DMS153 treated with DMSO at 0.1 percent for 48 hours (cell line): Measurements from ENCODE around the gene SLC38A10.

Experiments used
- DNase-seq: peaks from one replicate; lab custom pipeline; 2025; ENCODE audit not compliant: unreplicated experiment; lab: John Stamatoyannopoulos, UW

Gene SLC38A10

GRCh38 chr17:81244358-81245023 lies 50.6 kb downstream of the SLC38A10 start:
- no peak for DNase-seq

GRCh38 chr17:81243333-81243664 lies 51.8 kb downstream of the SLC38A10 start:
- no peak for DNase-seq

DNA sequence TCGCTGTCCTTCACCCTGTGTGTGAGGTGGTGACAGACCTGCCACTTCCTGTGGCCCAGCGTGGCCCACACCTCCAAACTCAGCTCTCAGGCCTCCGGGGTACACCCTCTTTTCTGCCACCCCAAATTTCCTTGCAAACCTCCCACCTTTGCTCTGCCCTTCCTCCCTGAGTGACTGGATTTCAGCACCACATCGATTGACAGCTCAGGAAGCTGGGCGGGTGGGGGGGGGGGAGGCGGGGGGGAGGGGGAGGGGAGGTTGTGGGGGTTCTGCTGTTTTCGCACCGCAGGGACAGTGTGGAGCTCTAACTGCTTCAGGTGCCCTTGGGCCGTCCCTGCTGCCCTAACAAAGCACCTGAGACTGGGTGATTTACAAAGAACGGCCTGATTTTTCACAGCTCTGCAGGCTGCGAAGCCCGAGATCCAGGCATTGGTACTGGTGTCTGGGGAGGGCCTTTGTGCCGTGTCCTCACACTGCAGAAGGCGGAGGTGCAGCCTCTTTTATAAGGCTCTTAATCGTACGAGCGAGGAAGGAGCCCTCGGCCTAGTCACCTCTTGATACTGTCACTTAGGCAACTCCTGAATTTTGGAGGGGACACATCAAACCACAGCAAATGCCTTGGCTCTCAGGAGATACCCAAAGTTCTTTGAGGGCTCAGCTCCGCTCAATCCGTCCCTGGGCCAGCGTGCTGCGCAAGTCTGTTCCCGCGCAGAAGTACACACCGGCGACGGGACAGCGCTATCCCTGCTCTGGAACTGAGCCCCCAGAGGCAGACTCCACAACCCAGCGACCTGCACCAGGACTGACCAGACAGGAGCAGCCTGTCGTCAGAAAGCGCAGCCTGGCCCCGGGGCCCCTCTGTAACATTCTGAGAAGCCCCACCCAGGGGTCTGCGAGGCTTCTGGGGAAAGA lies 52.4 kb downstream of the SLC38A10 start:
- DNase-seq: no peak

DNA sequence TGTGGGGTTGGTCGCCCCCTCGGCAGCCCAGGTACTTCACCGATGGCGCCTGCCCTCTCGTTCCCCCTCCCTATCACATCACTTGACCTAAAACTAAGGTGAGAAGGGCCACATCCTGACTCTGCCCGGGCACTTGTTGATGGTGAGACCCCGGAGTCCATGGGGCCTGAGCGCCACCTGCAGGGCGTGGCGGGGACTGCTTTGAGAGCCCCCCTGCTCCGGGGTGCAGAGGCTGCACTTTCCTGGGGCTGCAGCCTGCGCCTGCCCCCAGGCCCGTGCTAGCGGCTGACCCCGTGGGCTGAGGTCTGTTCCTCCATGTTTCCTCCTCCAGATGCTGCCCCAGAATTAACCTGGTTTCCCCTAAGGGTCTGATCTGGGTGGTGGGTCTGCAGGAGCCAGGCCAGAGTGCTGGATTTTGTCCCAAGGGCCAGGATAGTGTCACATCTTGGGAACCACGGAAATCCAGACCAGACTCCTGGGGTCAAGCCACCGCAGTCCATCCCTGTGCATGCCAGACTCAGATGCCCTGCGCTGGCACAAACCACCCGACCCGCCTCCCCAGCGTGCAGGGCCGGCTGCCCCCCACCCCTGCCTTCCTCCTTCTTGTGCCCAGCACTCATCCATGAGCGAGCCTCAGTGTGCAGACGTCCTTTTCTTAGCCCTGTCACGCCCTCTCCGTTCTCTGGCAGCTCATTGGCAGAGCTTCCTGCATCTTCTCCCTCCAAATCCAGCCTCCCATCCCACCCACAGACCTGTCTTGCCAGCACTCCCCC lies 53.3 kb downstream of the SLC38A10 start:
- DNase-seq: peak; percentile 11

DNA sequence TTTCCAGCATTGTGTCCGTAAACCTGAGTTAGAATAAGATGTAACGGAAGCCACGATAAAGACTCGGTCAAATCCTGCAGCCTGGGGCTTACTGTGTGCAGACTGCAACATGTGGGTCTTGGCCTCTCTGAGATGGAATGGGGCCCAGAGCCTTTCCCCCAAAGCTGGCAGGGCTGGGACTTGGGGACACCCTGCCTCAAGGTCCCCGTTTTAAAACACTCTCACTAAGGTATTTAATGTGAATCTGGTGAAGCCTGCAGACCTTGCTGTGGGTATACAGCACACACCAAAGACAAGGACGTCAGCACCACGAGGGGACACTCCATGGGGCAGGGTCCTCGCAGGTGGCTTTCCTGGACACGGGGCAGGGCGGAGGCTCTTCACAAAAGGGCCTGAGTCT lies 53.9 kb downstream of the SLC38A10 start:
- DNase-seq: no peak

DNA sequence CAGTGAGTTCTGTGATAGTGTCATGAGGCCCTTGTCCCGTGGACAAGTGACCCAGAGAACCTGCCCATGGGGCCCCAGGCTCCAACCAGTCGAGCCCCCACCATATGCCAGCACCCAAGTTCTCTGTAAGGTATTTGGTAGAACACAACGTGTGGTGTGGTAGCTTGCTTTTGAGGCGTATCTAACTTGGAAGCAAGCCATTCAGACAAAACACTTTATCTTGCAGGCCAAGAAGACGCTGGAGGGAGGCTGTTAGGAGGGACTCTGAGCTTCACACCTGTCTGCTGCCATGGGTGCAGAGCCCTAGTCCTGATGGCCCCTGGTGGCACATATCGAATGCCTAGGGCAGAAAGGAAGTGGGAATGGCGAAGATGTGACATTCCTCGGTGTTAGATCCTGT lies 54.3 kb downstream of the SLC38A10 start:
- no peak for DNase-seq

GRCh38 chr17:81239714-81240555 lies 55.2 kb downstream of the SLC38A10 start:
- no peak for DNase-seq

DNA sequence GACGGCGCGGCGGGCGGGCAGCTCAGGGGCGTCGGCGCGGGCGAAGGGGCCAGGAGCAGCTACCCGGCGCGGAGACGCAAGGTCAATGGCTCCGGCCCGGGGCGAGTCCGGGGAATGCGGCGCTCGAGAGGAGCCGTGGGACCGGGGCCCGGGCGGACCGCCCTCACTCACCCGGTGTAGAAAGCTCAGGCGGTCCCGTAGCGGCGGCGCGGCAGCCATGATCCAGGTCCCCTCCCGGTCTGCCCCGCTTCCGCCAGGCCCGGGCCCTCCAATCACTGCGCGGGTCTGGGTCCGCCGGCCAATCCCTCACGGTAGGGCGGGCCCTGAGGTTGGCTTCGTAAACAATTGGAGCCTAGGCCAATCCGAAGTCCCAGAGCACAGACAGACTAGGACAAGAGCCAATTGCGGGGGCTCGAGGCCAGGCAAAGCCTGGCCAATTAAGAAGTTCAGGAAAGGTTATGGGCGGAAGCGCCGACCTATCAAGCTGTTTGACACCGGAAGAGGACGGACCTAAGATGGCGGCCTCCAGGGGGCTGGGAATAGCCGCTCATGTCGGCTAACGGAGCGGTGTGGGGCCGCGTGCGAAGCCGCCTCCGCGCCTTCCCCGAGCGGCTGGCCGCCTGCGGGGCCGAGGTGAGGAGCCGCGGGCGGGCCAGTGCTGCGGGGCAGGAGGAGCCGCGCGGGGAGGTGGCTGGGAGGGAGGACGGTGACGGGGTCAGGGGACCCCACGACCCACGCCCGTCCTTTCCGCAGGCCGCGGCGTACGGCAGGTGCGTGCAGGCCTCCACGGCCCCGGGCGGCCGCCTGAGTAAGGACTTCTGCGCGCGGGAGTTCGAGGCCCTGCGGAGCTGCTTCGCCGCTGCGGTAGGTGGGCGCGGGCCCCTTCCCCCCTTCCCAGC lies 56.0 kb downstream of the SLC38A10 start, which contains the start of the genes NDUFAF8 and TEPSIN:
TSS of gene NDUFAF8 (plus strand) at position 504 of the 899 bp plus-strand sequence. CDS start at position 550, 46 bp downstream.
TSS of gene TEPSIN (minus strand) at position 241 of the 899 bp plus-strand sequence. CDS start at position 219, 22 bp downstream.
- peak; percentile 98 for DNase-seq

GRCh38 chr17:81238490-81238814 lies 56.7 kb downstream of the SLC38A10 start:
- DNase-seq: no peak

- no peak for DNase-seq
Observed at GRCh38 chr17:81237591-81238489, 57.3 kb downstream of the SLC38A10 start.

DNA sequence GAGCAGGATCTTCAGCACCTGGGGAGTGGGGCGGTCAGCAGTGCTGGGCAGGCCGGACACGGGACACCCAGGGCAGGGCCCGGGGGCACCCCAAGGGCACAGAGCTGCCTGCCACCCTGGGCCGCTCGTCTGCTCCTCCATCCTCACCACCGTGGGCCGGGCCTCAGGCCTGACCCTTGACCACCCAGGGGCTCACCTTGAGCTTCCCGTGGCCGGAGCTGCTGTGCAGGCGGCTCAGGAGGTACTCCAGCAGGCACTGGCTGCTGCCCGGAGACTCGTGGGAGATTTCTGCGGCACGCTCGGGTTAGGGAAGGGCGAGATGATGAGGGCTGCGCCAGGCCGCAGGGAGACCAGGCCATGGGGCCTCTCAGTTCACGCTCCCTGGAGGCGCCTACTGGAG lies 58.3 kb downstream of the SLC38A10 start:
- no peak for DNase-seq

DNA sequence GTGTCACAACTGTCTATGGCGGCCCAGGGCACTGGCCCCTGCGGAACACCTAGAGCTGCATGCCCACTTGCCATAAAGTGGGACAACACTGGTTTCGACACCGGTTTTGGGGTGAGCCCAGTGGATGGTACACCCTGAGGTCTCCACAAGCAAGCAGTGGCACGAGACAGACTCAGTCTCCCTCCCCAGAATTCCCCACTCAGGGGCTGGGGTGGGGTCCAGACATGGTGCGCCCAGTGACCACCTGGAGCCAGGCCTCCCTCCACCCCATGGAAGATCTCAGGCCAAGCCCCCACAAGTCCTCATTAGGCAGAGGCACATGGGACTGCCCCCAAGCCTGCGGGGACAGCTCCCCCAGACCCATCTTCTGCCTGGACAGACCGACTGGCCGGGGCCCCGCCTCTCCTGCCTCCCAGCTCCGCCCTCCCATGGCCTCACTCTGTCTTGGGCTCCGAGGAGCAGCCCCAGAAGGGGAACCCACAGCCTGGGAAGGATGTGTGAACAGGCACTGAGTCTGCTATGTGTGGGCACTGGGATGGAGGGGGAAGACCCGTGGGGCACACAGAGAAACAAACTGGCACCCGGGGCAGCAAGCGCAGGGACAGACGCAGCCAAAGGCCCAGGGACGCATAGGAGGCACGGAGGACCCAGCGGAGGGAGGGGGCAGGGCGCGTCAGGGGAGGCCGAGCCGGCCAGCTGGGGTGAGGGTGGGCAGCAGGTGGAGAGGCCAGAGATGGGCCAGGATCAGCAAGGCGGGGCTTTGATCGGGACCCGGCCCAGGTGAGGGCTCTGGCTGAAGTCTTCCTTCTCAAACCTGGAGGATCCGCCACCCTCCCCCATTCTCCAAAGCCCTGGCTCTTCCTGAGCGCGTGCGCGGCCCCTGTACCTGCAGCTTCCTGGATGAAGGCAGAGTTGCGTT lies 59.0 kb downstream of the SLC38A10 start:
- no peak for DNase-seq

DNA sequence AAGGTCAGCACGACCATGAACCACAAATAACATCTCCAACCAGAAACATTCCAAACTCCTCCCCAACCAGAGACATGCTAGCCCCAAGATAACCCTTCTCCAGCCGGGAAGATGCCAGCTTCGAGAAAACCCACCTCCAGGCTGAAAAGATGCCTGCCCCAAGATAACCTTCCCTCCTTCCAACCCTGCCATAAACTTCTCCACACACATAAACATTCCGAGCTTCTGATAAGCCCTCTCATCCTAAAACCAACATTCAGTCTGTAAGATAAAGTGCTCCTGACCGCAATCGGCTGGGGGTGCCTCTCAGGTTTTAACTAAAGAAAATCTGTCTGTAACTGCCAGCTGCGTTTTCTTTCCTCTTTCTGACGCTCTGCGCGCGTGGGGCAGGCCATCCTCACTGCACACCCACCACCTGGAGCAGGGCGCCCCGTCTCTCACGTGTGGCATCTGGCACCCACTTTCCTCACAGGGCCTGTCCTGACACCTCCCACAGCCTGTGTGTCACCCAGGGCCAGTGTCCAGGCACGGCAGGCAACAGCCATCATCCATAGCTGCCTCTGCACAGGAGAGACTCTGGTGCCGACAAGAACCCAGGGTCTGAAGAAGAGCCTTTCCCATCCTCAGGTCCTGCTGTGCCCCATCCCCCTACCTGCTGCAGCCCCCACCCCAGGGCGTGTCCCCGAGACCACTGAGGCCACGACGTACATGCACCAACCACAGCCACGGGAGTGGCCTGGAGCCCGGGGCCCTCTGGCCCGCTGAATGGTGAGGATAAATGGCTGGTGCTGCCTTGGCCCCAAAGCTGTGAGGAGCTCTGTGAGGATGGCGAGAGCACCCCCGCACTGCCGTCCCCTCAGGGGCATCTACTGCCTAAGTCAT lies 59.9 kb downstream of the SLC38A10 start:
- DNase-seq: no peak

DNA sequence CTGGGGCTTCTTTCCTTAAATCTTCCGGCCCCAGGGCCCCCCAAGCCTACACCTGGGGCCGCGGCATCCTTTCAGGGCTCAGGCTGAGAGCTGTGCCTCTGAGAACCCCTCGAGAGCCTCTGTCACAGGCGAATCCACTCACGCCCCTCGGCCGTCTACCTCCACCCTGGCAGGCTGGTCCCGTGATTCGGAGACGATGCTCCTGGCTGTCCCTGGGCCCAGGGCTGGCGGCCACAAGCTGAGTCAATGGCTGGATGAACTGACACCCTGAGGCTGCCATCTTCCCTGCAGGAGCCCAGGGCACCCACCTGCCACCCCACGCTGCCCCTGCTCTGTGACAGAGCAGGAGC lies 60.6 kb downstream of the SLC38A10 start:
- no peak for DNase-seq

GRCh38 chr17:81233811-81234505 lies 61.1 kb downstream of the SLC38A10 start:
- DNase-seq: no peak

GRCh38 chr17:81233316-81233715 lies 61.8 kb downstream of the SLC38A10 start:
- DNase-seq: no peak
